HepG2 (cell line): ENCODE data around the gene GTF2F1. TPM values are rescaled to one million over a fixed set of nuclear protein-coding genes. Genes with fewer than 3 reads are reported as not detected.

Experiments
- ADNP ChIP-seq: sonication (generic); formaldehyde crosslinking; IDR thresholded peaks from 2 replicates; pipeline ENCODE4 v1.4.0; 2020; ENCODE audit warnings: missing genetic modification reagents
- GMEB1 ChIP-seq: sonication (generic); formaldehyde crosslinking; IDR thresholded peaks from 2 replicates; pipeline ENCODE4 v1.5.1; 2020; ENCODE audit warnings: missing genetic modification reagents, mild to moderate bottlenecking, borderline replicate concordance
- HHEX ChIP-seq: IDR thresholded peaks from 2 replicates; pipeline ENCODE4 v1.6.1; 2016; ENCODE audit warnings: control low read depth
- PATZ1 ChIP-seq: sonication (generic); formaldehyde crosslinking; IDR thresholded peaks from 2 replicates; pipeline ENCODE4 v1.4.0; 2020; ENCODE audit warnings: missing genetic modification reagents
- PHF8 ChIP-seq: sonication (generic); formaldehyde crosslinking; IDR thresholded peaks from 2 replicates; pipeline ENCODE4 v1.5.0; 2020; ENCODE audit warnings: missing genetic modification reagents
- RBM39 ChIP-seq: fragments of 200-400 bp; formaldehyde crosslinking; IDR thresholded peaks from one replicate; pipeline ENCODE4 v1.6.1; 2018; ENCODE audit warnings: antibody characterized with exemption, mild to moderate bottlenecking, low read depth, low read length; ENCODE audit not compliant: poor library complexity, severe bottlenecking
- RFXAP ChIP-seq: sonication (generic); formaldehyde crosslinking; IDR thresholded peaks from 2 replicates; pipeline ENCODE4 v1.4.0; 2020; ENCODE audit warnings: missing genetic modification reagents, borderline replicate concordance
- SATB2 ChIP-seq: sonication (generic); formaldehyde crosslinking; IDR thresholded peaks from 2 replicates; pipeline ENCODE4 v1.5.0; 2020; ENCODE audit warnings: missing genetic modification reagents
- TAF1 ChIP-seq: sonication (generic); formaldehyde crosslinking; IDR thresholded peaks from 2 replicates; pipeline ENCODE4 v1.4.0; 2020; ENCODE audit warnings: missing genetic modification reagents
- ZBTB7A ChIP-seq: sonication (generic); formaldehyde crosslinking; IDR thresholded peaks from 2 replicates; pipeline ENCODE4 v1.8.0; 2022; ENCODE audit warnings: mild to moderate bottlenecking, missing genetic modification reagents
- ZIK1 ChIP-seq: sonication (generic); formaldehyde crosslinking; IDR thresholded peaks from 2 replicates; pipeline ENCODE4 v1.5.0; 2020; ENCODE audit warnings: mild to moderate bottlenecking, low read depth, missing genetic modification reagents, borderline replicate concordance
- ZNF318 ChIP-seq: sonication (generic); formaldehyde crosslinking; IDR thresholded peaks from 2 replicates; pipeline ENCODE4 v1.4.0; 2020; ENCODE audit warnings: mild to moderate bottlenecking, missing genetic modification reagents
- ZNF333 ChIP-seq: sonication (generic); formaldehyde crosslinking; IDR thresholded peaks from 2 replicates; pipeline ENCODE4 v1.4.0; 2020; ENCODE audit warnings: mild to moderate bottlenecking, missing genetic modification reagents, borderline replicate concordance
- ZNF510 ChIP-seq: sonication (generic); formaldehyde crosslinking; IDR thresholded peaks from 2 replicates; pipeline ENCODE4 v1.4.0; 2020; ENCODE audit warnings: low read depth, mild to moderate bottlenecking, missing genetic modification reagents
- ZNF580 ChIP-seq: IDR thresholded peaks from 2 replicates; pipeline ENCODE4 v1.6.1; 2016; ENCODE audit warnings: low read depth, borderline replicate concordance
- ZNF777 ChIP-seq: sonication (generic); formaldehyde crosslinking; IDR thresholded peaks from 2 replicates; pipeline ENCODE4 v1.4.0; 2020; ENCODE audit warnings: missing genetic modification reagents
- ZNF790 ChIP-seq: sonication (generic); formaldehyde crosslinking; IDR thresholded peaks from 2 replicates; pipeline ENCODE4 v1.8.0; 2022; ENCODE audit warnings: missing genetic modification reagents, mild to moderate bottlenecking, borderline replicate concordance
- polyA plus RNA-seq, 8 experiments: library from polyadenylated mRNA; depleted of rRNA in 3 of 8; stranded (reverse) in 7 of 8; unstranded in 1 of 8; fragments of >200 nt; fragmentation: Illumina TruSeq in 4 of 8; extraction: Trizol in 4 of 8; gene quantifications; 2 replicates each; pipeline versions ENCODE4 v1.2.1 to v1.2.3, GENCODE V29; 2011 to 2016; ENCODE audit warnings: low read depth in 4 of 8, missing spikeins in 1 of 8, mixed read lengths in 1 of 8; ENCODE audit not compliant: insufficient read depth in 1 of 8
- total RNA-seq, 5 experiments: library from RNA; depleted of rRNA; stranded (reverse); fragments of >200 nt; fragmentation: Illumina TruSeq; extraction: Trizol; gene quantifications; 2 replicates each; pipeline ENCODE4 v1.2.3, GENCODE V29; 2016; ENCODE audit warnings: low read depth in 1 of 5

GTF2F1 gene
- total and polyA plus RNA-seq, 2 of the 13 experiments (the other 11 are each of a cell fraction or from before 2014, with no cell fraction given): 27.8 to 34.1 TPM

GRCh38 chr19:6424195-6424938 lies 31.4 kb upstream of the GTF2F1 start, which contains the start of gene KHSRP (continued):
- TF ChIP-seq ZNF318 (CRISPR knock-in tag) (no peak), PHF8 (CRISPR knock-in tag) (peak; percentile 74; the same call in 1 of the 2 replicates), ZNF790 (CRISPR knock-in tag) (no peak), ZNF777 (CRISPR knock-in tag) (0 out of 2 replicates have a peak, but pooled peaks have one; percentile 11), GMEB1 (0 out of 2 replicates have a peak, but pooled peaks have one; percentile 70), ZBTB7A (CRISPR knock-in tag) (no peak), ZIK1 (CRISPR knock-in tag) (no peak), SATB2 (no peak), ZNF333 (no peak), ZNF510 (CRISPR knock-in tag) (no peak), PATZ1 (CRISPR knock-in tag) (peak; percentile 97), RFXAP (CRISPR knock-in tag) (peak; percentile 91), ADNP (CRISPR knock-in tag) (no peak), HHEX (CRISPR knock-in tag) (no peak), TAF1 (CRISPR knock-in tag) (peak; percentile 58), ZNF580 (CRISPR knock-in tag) (no peak), RBM39 (no peak)
